COLO668 (cell line): ENCODE data around the gene GABARAPL1.
"Not testable (repeated sequence)": the region's sequence is repeated elsewhere in the genome, so short reads cannot be mapped to it uniquely, and the experiment has no call there.

Experiments
- DNase-seq: peaks from one replicate; lab custom pipeline; 2025; ENCODE audit not compliant: unreplicated experiment; lab: John Stamatoyannopoulos, UW

The GABARAPL1 gene

GRCh38 chr12:10212739-10213131, at the start of gene GABARAPL1:
GABARAPL1 (plus strand) TSS chr12:10212877; CDS start chr12:10213130, 253 bp downstream.
- peak; percentile 54 for DNase-seq

GRCh38 chr12:10163084-10163483, 49.6 kb upstream of the GABARAPL1 start:
- no peak for DNase-seq

GRCh38 chr12:10165421-10165820, 47.3 kb upstream of the GABARAPL1 start:
- DNase-seq, result no peak

GRCh38 chr12:10167599-10167998, 45.1 kb upstream of the GABARAPL1 start:
- no peak for DNase-seq

GRCh38 chr12:10169104-10169503, 43.6 kb upstream of the GABARAPL1 start:
- no peak for DNase-seq

- DNase-seq, result no peak
Observed at GRCh38 chr12:10170216-10170615, 42.5 kb upstream of the GABARAPL1 start.

- no peak for DNase-seq
Observed at GRCh38 chr12:10171973-10172728, 40.5 kb upstream of the GABARAPL1 start, which contains the start of gene OLR1. OLR1 (minus strand) TSS chr12:10172132; CDS start chr12:10172077, 55 bp downstream.

GRCh38 chr12:10174986-10175614, 37.6 kb upstream of the GABARAPL1 start:
- DNase-seq, result no peak

GRCh38 chr12:10175846-10176636, 36.6 kb upstream of the GABARAPL1 start:
- no peak for DNase-seq

GRCh38 chr12:10178821-10179220, 33.9 kb upstream of the GABARAPL1 start, which contains the start of gene TMEM52B:
TMEM52B (plus strand) TSS chr12:10179032; CDS start chr12:10179575, 543 bp downstream.
- no peak for DNase-seq

- DNase-seq, result no peak
Observed at GRCh38 chr12:10179776-10180181, 32.9 kb upstream of the GABARAPL1 start.

- DNase-seq, result no peak
Observed at GRCh38 chr12:10182354-10183049, 30.2 kb upstream of the GABARAPL1 start.

- DNase-seq, result no peak
Observed at GRCh38 chr12:10184261-10184843, 28.3 kb upstream of the GABARAPL1 start.

- no peak for DNase-seq
Observed at GRCh38 chr12:10186299-10186698, 26.4 kb upstream of the GABARAPL1 start.

GRCh38 chr12:10186958-10187357, 25.7 kb upstream of the GABARAPL1 start:
- DNase-seq, result not testable (repeated sequence)

- no peak for DNase-seq
Observed at GRCh38 chr12:10189653-10190052, 23.0 kb upstream of the GABARAPL1 start.

- peak; percentile 18 for DNase-seq
Observed at GRCh38 chr12:10190558-10191388, 21.9 kb upstream of the GABARAPL1 start.

GRCh38 chr12:10191865-10192264, 20.8 kb upstream of the GABARAPL1 start:
- no peak for DNase-seq

- no peak for DNase-seq
Observed at GRCh38 chr12:10194160-10194670, 18.5 kb upstream of the GABARAPL1 start.
